Chondrocyte (in vitro differentiated cells): Measurements from ENCODE around the gene SLC25A11. TPM values are rescaled to one million over a fixed set of nuclear protein-coding genes. Genes with fewer than 3 reads are reported as not detected.
"Not testable (repeated sequence)": the region's sequence is repeated elsewhere in the genome, so short reads cannot be mapped to it uniquely, and the experiment has no call there.

Source experiments
- DNase-seq: peaks from one replicate; pipeline ENCODE4 v3.0.0; 2021; ENCODE audit warnings: mixed read lengths, low spot score
- H3K27ac Mint-ChIP-seq: one replicate; pipeline ENCODE4 v1.8.0; 2021; ENCODE audit warnings: mild to moderate bottlenecking, moderate library complexity, mixed read lengths; ENCODE audit not compliant: unreplicated experiment
- H3K27me3 Mint-ChIP-seq: 2 replicates; pipeline ENCODE4 v1.8.0; 2021; ENCODE audit warnings: low read depth, mixed read lengths
- H3K36me3 Mint-ChIP-seq: 2 replicates; pipeline ENCODE4 v1.8.0; 2021; ENCODE audit warnings: low read depth, mixed read lengths
- H3K4me1 Mint-ChIP-seq: 2 replicates; pipeline ENCODE4 v1.8.0; 2021; ENCODE audit warnings: low read depth, mild to moderate bottlenecking, mixed read lengths
- H3K4me3 Mint-ChIP-seq: one replicate; pipeline ENCODE4 v1.8.0; 2021; ENCODE audit warnings: mild to moderate bottlenecking, moderate library complexity, mixed read lengths; ENCODE audit not compliant: unreplicated experiment
- H3K9me3 Mint-ChIP-seq: 2 replicates; pipeline ENCODE4 v1.8.0; 2021; ENCODE audit warnings: low read depth, mixed read lengths
- total RNA-seq: library from RNA; stranded (reverse); gene quantifications from 3 replicates; pipeline ENCODE4 v1.2.1, GENCODE V29; 2021
- TF ChIP-seq, protein P1 (sequence below): fragments of 200-600 bp; sonication (generic); IDR thresholded peaks from 2 replicates; pipeline ENCODE4 v1.5.0; 2021; ENCODE audit warnings: antibody characterized with exemption, mild to moderate bottlenecking, moderate library complexity

The SLC25A11 gene
- total RNA-seq, 1 donor from 2014 or later: 46.6 TPM

DNA sequence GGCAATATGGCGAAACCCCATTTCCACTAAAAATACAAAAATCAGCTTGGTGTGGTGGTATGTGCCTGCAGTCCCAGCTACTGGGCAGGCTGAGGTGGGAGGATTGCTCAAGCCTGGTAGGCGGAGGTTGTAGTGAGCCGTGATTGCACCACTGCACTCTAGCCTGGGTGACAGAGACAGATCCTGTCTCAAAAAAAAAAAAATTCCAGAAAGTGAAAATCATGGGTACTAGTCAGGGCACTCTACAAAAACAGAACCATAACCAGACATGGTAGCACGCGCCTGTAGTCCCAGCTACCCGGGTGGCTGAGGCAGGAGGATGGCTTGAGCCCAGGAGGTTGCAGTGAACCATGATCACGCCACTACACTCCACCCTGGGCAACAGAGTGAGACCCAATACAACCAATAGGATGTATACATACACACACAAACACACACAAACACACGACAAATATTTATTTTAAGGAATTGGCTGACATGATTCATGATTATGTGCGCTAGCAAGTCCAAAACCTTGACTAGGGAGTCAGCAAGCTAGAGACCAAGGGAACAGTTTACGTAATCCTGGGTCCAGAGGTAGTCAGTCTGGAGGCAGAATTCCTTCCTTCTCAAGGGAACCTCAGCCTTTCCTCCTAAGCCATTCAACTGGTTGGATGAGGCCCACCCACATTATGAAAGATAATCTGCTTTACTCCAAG lies 19.3 kb downstream of the SLC25A11 start:
- no peak overlapping the region for H3K27ac Mint-ChIP-seq
- no peaks in the 10 kb centered on the region for H3K27me3 Mint-ChIP-seq
- TF ChIP-seq, protein P1, sequence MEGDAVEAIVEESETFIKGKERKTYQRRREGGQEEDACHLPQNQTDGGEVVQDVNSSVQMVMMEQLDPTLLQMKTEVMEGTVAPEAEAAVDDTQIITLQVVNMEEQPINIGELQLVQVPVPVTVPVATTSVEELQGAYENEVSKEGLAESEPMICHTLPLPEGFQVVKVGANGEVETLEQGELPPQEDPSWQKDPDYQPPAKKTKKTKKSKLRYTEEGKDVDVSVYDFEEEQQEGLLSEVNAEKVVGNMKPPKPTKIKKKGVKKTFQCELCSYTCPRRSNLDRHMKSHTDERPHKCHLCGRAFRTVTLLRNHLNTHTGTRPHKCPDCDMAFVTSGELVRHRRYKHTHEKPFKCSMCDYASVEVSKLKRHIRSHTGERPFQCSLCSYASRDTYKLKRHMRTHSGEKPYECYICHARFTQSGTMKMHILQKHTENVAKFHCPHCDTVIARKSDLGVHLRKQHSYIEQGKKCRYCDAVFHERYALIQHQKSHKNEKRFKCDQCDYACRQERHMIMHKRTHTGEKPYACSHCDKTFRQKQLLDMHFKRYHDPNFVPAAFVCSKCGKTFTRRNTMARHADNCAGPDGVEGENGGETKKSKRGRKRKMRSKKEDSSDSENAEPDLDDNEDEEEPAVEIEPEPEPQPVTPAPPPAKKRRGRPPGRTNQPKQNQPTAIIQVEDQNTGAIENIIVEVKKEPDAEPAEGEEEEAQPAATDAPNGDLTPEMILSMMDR: no peak
- H3K9me3 Mint-ChIP-seq: no peaks in the 10 kb centered on the region
- H3K4me1 Mint-ChIP-seq: no peaks in the 10 kb centered on the region
- H3K36me3 Mint-ChIP-seq: no peaks in the 10 kb centered on the region
- no peak for DNase-seq
- no peak overlapping the region for H3K4me3 Mint-ChIP-seq

DNA sequence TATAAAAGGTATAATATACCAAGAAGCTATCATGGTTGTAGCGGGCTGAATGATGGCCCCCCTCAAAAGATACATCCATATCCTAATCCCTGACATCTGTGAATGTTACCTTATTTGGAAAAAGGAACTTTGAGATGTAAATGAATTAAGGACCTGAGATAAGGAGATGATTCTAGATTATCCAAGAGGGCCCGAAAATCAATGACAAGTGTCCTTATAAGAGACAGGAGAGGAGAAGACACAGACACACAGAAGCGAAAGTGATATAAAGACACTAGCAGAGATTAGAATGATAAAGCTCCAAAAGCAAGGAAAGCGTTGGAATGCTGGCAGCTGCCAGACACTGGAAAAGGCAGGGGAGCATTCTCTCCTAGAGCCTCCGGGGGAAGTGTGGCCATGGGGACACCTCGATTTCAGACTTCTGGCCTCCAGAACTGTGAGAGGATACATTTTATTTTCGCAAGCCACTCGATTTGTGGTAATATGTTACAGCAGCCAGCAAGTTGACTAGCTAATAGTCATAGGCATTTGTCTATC lies 20.3 kb downstream of the SLC25A11 start:
- H3K9me3 Mint-ChIP-seq: no peaks in the 10 kb centered on the region
- no peak overlapping the region for H3K27ac Mint-ChIP-seq
- no peaks in the 10 kb centered on the region for H3K27me3 Mint-ChIP-seq
- TF ChIP-seq, protein P1: no peak
- H3K36me3 Mint-ChIP-seq: no peaks in the 10 kb centered on the region
- DNase-seq: no peak
- no peaks in the 10 kb centered on the region for H3K4me1 Mint-ChIP-seq
- no peak overlapping the region for H3K4me3 Mint-ChIP-seq

DNA sequence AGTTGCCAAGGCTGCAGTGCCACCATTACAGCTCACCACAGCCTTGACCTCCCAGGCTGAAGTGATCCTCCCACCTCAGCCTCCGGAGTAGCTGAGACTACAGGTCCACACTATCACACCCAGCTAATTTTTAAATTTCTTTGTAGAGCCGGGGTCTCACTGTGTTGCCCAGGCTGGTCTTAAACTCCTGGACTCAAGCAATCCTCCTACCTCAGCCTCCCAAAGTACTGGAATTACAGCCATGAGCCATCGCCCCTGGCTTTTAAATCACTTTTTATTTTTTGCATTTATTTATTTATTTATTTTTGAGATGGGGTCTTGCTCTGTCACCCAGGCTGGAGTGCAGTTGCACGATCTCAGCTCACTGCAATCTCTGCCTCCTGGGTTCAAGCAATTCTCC lies 25.3 kb downstream of the SLC25A11 start:
- H3K4me1 Mint-ChIP-seq, H3K27me3 Mint-ChIP-seq, H3K36me3 Mint-ChIP-seq, H3K27ac Mint-ChIP-seq, DNase-seq, H3K4me3 Mint-ChIP-seq, H3K9me3 Mint-ChIP-seq: not testable (repeated sequence)

DNA sequence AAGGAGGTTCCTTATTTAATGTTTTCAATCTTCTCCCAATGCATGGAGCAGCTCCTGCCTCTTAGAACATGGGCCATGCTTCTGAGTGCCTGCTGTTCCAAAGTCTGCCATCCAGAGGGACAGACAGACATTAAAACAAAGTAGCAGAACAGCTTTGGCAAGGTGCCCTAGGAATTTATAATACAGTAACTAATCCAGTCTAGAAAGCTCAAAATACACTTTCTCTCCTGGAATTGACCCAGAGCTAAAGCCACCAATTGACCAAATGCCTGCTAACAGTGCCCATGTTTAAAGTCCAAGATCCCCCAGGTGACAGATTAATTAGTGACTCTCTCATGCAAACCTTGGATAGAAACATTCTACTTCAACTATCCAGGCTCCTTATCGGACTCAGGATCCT lies 25.9 kb downstream of the SLC25A11 start:
- no peaks in the 10 kb centered on the region for H3K9me3 Mint-ChIP-seq
- no peak for DNase-seq
- no peaks in the 10 kb centered on the region for H3K27me3 Mint-ChIP-seq
- TF ChIP-seq, protein P1: no peak
- no peak overlapping the region for H3K4me3 Mint-ChIP-seq
- H3K4me1 Mint-ChIP-seq: peaks cover 7% of the 10 kb centered on the region
- H3K36me3 Mint-ChIP-seq: no peaks in the 10 kb centered on the region
- no peak overlapping the region for H3K27ac Mint-ChIP-seq

DNA sequence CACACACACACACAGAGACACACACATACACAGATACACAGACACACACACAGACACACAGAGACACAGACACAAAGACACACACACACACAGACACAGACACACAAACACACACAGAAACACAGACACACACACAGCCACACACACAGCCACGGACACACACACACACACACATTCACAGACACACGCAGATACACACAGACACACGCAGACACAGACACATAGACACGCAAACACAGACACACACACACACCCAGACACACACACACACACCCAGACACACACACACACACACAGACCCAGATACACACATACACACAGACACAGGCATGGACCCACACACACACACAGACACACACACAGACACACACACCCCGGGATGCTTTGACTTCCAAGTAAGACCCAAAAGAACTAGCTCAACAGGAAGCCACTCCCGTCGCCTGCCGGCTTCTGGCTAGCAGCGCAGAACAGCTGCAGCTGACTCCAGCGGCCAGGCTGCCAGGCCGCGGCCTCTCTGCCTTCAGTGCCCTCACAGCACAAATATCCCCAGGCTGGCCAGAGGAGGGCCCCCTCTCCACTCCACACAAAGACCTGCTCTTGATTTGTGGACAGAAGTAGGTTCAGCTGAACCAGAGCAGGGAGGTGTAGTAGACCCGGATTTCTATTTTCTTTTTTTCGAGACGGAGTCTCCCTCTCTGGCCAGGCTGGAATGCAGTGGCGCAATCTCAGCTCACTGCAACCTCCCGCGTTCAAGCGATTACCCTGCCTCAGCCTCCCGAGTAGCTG lies 30.9 kb downstream of the SLC25A11 start:
- Mint-ChIP-seq H3K4me1 (peaks cover 3% of the 10 kb centered on the region), H3K27me3 (no peaks in the 10 kb centered on the region), H3K27ac (no peak overlapping the region), H3K4me3 (no peak overlapping the region), H3K36me3 (no peaks in the 10 kb centered on the region), H3K9me3 (no peaks in the 10 kb centered on the region)
- TF ChIP-seq, protein P1: peak; percentile 88
- DNase-seq: peak; percentile 94
